Pancreas (tissue), 10 donors: ENCODE data around the gene RASSF3. TPM values are rescaled to one million over a fixed set of nuclear protein-coding genes. Genes with fewer than 3 reads are reported as not detected.

Experiments used
- ATAC-seq, 4 donors: fragments of 200-7000 bp; cut with Tn5 transposase; one replicate each; pipeline versions ENCODE4 v1.8.0 to v1.9.1; 2020; ENCODE audit warnings: mild to moderate bottlenecking in 4 of 4, moderate library complexity in 4 of 4
- DNase-seq, 6 donors: peaks; one replicate each; pipeline ENCODE4 v3.0.0-alpha.2; 2020
- FAIRE-seq: peaks from 2 replicates; lab custom pipeline; 2012; peaks lifted over from hg19 to GRCh38; lab: Jason Lieb, UNC
- H3K27ac ChIP-seq, 4 donors: fragments of 200-600 bp; sonication (generic); 1 replicate in 3 of 4; 2 replicates in 1 of 4; pipeline versions ENCODE4 v1.5.0 to v1.8.0; 2020
- H3K27me3 ChIP-seq, 4 donors: fragments of 200-600 bp; one replicate each; pipeline ENCODE4 v1.8.0; 2021
- H3K36me3 ChIP-seq, 3 donors: fragments of 200-600 bp; sonication (generic) in 1 of 3; one replicate each; pipeline versions ENCODE4 v1.5.0 to v1.8.0; 2020 to 2021
- H3K4me1 ChIP-seq, 3 donors: fragments of 200-600 bp; one replicate each; pipeline ENCODE4 v1.8.0; 2021
- H3K4me3 ChIP-seq, 4 donors: fragments of 200-600 bp; sonication (generic) in 2 of 4; one replicate each; pipeline versions ENCODE4 v1.5.0 to v1.8.0; 2020 to 2021
- H3K9me3 ChIP-seq, 4 donors: fragments of 200-600 bp; one replicate each; pipeline ENCODE4 v1.8.0; 2021
- CTCF ChIP-seq, 4 donors: fragments of 200-600 bp; sonication (generic) in 3 of 4; IDR thresholded peaks; one replicate each; pipeline versions ENCODE4 v1.5.0 to v1.8.0; 2021; ENCODE audit warnings: antibody characterized with exemption in 4 of 4
- WGBS, 2 donors: extraction: QIAGEN DNeasy Blood & Tissue Kit; methylation state at CpG; one replicate each; pipeline ENCODE4 v1.1.7; 2013; 5-methylcytosine and 5-hydroxymethylcytosine counted together
- intact Hi-C, 3 donors: fragments of 100-400 bp; cut with DNase I; formaldehyde crosslinking; loops; one replicate each; pipeline versions ENCODE4 v1.11.1 to v1.14.2; 2022
- polyA plus RNA-seq, 2 donors: library from polyadenylated mRNA; stranded (reverse); fragments of 200-250 nt; gene quantifications; one replicate each; pipeline ENCODE4 v1.2.3, GENCODE V29; 2013
- total RNA-seq, 6 donors: library from RNA; stranded (reverse); fragmentation: NEBNext Ultra II Directional in 4 of 6; extraction: Animal tissue kit (Norgen Biotek cat#: 25700) in 4 of 6; gene quantifications; one replicate each; pipeline versions ENCODE4 v1.2.1 to v1.2.4, GENCODE V29; 2021 to 2023
- donor health status: healthy with polysubstance abuse.
- donor health status: DM: no; HTN: no; CAD: no; lungs with moderate emphysema.
- donor health status: DM: no; HTN: no; CAD: no.
- donor health status: control.
- donor health status: control.
- donor health status: Bipolar disorder and iron deficiency.
- donor health status: DM: yes; HTN: yes; CAD: no.
- donor health status: DM: no; HTN: no; CAD: no.
- donor health status: DM: no; HTN: no; CAD: no.
- donor health status: DM: yes; HTN: yes; CAD: no.

Gene RASSF3
- total and polyA plus RNA-seq, 8 donors: 5.2 to 36.5 (median 21.5) TPM

GRCh38 chr12:64714551-64714968 lies 104.3 kb downstream of the RASSF3 start:
- no peaks in the 10 kb centered on the region for H3K9me3 ChIP-seq
- no peak overlapping the region for H3K27ac ChIP-seq
- peaks cover 0 to 23% (median 4%) of the 10 kb centered on the region in 3 donors for H3K36me3 ChIP-seq
- no peak for DNase-seq
- TF ChIP-seq CTCF (IDR thresholded peaks at IDR 0.05): no peak
- WGBS, 2 donors: 90 to 96% methylated on average over 5 of the region's 5 CpGs
- ATAC-seq: no peak
- H3K4me1 ChIP-seq: no peaks in the 10 kb centered on the region
- intact Hi-C loops: no loop called here
- no peak for FAIRE-seq
- H3K27me3 ChIP-seq: no peaks in the 10 kb centered on the region
- no peak overlapping the region for H3K4me3 ChIP-seq

DNA sequence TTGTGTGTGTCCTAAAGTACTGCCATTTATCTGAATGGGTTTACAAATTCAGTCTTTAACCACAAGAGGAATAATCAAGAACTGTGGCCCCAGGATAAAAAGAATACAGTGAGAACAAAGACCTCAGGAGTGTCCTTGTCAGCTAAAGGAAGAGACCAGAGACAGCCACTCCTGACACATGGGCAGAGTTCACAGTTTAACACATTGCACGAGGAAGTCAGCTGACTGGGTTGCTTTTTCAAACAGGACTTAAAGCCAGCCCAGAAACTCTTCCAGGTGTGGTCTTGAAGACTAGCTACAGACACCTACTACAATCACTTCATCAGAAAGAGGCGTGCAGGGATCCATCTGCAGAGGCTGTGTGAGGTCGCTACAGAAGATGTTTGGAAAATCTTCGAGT lies 106.1 kb downstream of the RASSF3 start:
- intact Hi-C loops: no loop called here
- no peak overlapping the region for H3K4me3 ChIP-seq
- no peaks in the 10 kb centered on the region for H3K4me1 ChIP-seq
- WGBS, 2 donors: 90 to 91% methylated on average over 4 of the region's 4 CpGs
- ATAC-seq (no peak), DNase-seq (no peak), FAIRE-seq (no peak)
- H3K27me3 ChIP-seq: no peaks in the 10 kb centered on the region
- peaks cover 0 to 39% (median 14%) of the 10 kb centered on the region in 3 donors for H3K36me3 ChIP-seq
- H3K27ac ChIP-seq: no peak overlapping the region
- TF ChIP-seq CTCF (IDR thresholded peaks at IDR 0.05): no peak
- no peaks in the 10 kb centered on the region for H3K9me3 ChIP-seq

DNA sequence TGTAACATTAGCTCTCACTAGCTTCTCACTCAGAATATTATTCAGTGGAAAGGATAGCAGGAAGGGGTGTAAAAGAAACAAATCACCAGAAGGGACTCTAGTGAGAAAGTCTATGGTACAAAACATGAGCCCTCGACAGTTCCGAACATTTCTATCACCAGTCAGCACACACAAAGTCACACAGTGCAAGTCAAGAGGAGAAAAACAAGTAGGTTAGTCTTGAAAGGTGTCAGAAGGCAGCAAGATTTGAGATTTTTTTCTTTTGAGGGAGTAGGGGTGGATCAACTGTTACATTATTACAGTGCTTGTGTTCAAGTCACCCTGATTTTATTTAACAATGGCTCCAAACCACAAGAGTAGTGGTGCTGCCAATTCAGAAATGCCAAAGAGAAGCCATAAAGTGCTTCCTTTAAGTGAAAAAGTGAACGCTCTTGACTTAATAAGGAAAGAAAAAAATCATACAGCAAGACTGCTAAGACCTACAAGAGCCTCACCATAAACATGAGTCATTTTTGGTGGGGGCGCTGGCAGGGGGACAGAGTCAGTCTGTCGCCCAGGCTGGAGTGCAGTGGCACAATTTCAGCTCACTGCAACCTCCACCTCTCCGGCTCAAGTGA lies 106.7 kb downstream of the RASSF3 start:
- no peak for DNase-seq
- no peaks in the 10 kb centered on the region for H3K4me1 ChIP-seq
- H3K27me3 ChIP-seq: no peaks in the 10 kb centered on the region
- TF ChIP-seq CTCF (IDR thresholded peaks at IDR 0.05): no peak
- H3K4me3 ChIP-seq: no peak overlapping the region
- WGBS, 2 donors: 92 to 96% methylated on average over 6 of the region's 6 CpGs
- intact Hi-C loops: no loop called here
- ATAC-seq: no peak
- FAIRE-seq: no peak
- H3K36me3 ChIP-seq: peaks cover 0 to 45% (median 16%) of the 10 kb centered on the region in 3 donors
- no peaks in the 10 kb centered on the region for H3K9me3 ChIP-seq
- H3K27ac ChIP-seq: no peak overlapping the region

- Histone ChIP-seq H3K4me3 (no peak overlapping the region), H3K4me1 (no peaks in the 10 kb centered on the region), H3K27me3 (no peaks in the 10 kb centered on the region), H3K9me3 (no peaks in the 10 kb centered on the region), H3K36me3 (peaks cover 0 to 54% (median 16%) of the 10 kb centered on the region in 3 donors), H3K27ac (no peak overlapping the region)
- WGBS, 2 donors: 88 to 93% methylated on average over 1 of the region's 1 CpG
- ATAC-seq (no peak), DNase-seq (no peak), FAIRE-seq (no peak)
- no peak for TF ChIP-seq CTCF (IDR thresholded peaks at IDR 0.05)
- intact Hi-C loops: no loop called here
Observed at GRCh38 chr12:64718649-64719048, 108.4 kb downstream of the RASSF3 start.

DNA sequence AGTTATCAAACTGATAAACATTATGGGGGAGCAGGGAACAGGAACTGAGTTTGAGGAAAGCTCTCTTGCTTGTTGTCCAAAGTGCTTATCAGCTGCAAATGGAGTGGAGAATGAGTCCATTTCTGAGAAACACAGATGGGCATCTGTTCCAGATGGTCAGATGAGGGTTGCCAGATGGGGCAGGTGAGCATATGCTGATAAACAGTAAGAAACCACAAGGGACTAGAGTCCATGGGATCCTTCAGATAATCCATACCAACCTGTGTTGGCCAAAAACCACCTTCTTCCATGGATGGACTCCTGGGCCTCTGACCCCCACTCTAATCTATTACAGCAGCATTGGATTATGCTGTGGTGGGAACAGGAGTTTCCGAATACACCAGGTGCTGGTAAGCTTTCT lies 110.6 kb downstream of the RASSF3 start:
- Histone ChIP-seq H3K4me3 (no peak overlapping the region), H3K9me3 (no peaks in the 10 kb centered on the region), H3K36me3 (peaks cover 0 to 48% (median 16%) of the 10 kb centered on the region in 3 donors), H3K27me3 (no peaks in the 10 kb centered on the region), H3K4me1 (no peaks in the 10 kb centered on the region), H3K27ac (no peak overlapping the region)
- 96 to 100% methylated on average over 1 of the region's 1 CpG for WGBS, 2 donors
- ATAC-seq (no peak), DNase-seq (no peak), FAIRE-seq (no peak)
- intact Hi-C loops: no loop called here
- no peak for TF ChIP-seq CTCF (IDR thresholded peaks at IDR 0.05)
